Measurements from ENCODE around the gene UQCC2.

GRCh38 chr6:33754222-33754621, 42.7 kb upstream of the UQCC2 start:
- TF ChIP-seq, protein P1, sequence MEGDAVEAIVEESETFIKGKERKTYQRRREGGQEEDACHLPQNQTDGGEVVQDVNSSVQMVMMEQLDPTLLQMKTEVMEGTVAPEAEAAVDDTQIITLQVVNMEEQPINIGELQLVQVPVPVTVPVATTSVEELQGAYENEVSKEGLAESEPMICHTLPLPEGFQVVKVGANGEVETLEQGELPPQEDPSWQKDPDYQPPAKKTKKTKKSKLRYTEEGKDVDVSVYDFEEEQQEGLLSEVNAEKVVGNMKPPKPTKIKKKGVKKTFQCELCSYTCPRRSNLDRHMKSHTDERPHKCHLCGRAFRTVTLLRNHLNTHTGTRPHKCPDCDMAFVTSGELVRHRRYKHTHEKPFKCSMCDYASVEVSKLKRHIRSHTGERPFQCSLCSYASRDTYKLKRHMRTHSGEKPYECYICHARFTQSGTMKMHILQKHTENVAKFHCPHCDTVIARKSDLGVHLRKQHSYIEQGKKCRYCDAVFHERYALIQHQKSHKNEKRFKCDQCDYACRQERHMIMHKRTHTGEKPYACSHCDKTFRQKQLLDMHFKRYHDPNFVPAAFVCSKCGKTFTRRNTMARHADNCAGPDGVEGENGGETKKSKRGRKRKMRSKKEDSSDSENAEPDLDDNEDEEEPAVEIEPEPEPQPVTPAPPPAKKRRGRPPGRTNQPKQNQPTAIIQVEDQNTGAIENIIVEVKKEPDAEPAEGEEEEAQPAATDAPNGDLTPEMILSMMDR (IDR thresholded peaks at IDR 0.05), result no peak
- TF ChIP-seq POLR2AphosphoS5 (IDR thresholded peaks at IDR 0.05), result no peak

Data from prostate gland (tissue), 2 donors.